Vagina (tissue), 2 donors: ENCODE measurements around the gene INPP4B. TPM values are rescaled to one million over a fixed set of nuclear protein-coding genes. Genes with fewer than 3 reads are reported as not detected.

Experiments used
- DNase-seq, 2 donors: peaks; one replicate each; pipeline ENCODE4 v3.0.0-alpha.2; 2017; ENCODE audit errors: extremely low spot score in 2 of 2
- H3K27ac ChIP-seq: fragments of 200-600 bp; sonication (generic); one replicate; pipeline ENCODE4 v1.5.1; 2019
- H3K27me3 ChIP-seq: fragments of 200-600 bp; sonication (generic); one replicate; pipeline ENCODE4 v1.5.1; 2019
- H3K36me3 ChIP-seq, 2 donors: fragments of 200-600 bp; sonication (generic); one replicate each; pipeline ENCODE4 v1.5.1; 2017 to 2019
- H3K4me1 ChIP-seq: fragments of 200-600 bp; sonication (generic); one replicate; pipeline ENCODE4 v1.5.1; 2019
- H3K4me3 ChIP-seq, 2 donors: fragments of 200-600 bp; sonication (generic); 1 replicate in 1 of 2; 2 replicates in 1 of 2; pipeline ENCODE4 v1.5.1; 2016 to 2019
- H3K9me3 ChIP-seq: fragments of 200-600 bp; sonication (generic); one replicate; pipeline ENCODE4 v1.5.1; 2019
- CTCF ChIP-seq, 3 experiments: fragments of 450-650 bp in 2 of 3; fragments of 200-600 bp in 1 of 3; sonication (generic) in 1 of 3; IDR thresholded peaks; one replicate each; pipeline ENCODE4 v1.5.1; 2017 to 2019; ENCODE audit warnings: antibody characterized with exemption in 3 of 3, mild to moderate bottlenecking in 2 of 3, moderate library complexity in 2 of 3
- POLR2A ChIP-seq, 2 donors: fragments of 450-650 bp; IDR thresholded peaks; one replicate each; pipeline ENCODE4 v1.6.1; 2017; ENCODE audit warnings: antibody characterized with exemption in 2 of 2, mild to moderate bottlenecking in 2 of 2, moderate library complexity in 2 of 2
- POLR2AphosphoS5 ChIP-seq, 2 donors: sonication (generic); formaldehyde crosslinking; IDR thresholded peaks; one replicate each; pipeline ENCODE4 v1.9.0; 2017; ENCODE audit warnings: antibody characterized with exemption in 2 of 2, mild to moderate bottlenecking in 2 of 2, low read depth in 1 of 2; ENCODE audit not compliant: insufficient read depth in 1 of 2
- intact Hi-C: fragments of 100-400 bp; cut with DNase I; formaldehyde crosslinking; loops from one replicate; pipeline ENCODE4 v1.15.1; 2023
- total RNA-seq: library from RNA; depleted of rRNA; stranded (reverse); fragments of >200 nt; gene quantifications from one replicate; pipeline ENCODE4 v1.2.3, GENCODE V29; 2016

The INPP4B gene
- total RNA-seq, 1 donor from 2014 or later = 21.1 TPM

GRCh38 chr4:142363686-142364085, 482.4 kb downstream of the INPP4B start:
- intact Hi-C loops = no loop called here
- TF ChIP-seq POLR2A (IDR thresholded peaks at IDR 0.05) (no peak), POLR2AphosphoS5 (IDR thresholded peaks at IDR 0.05; ENCODE audit: insufficient read depth in 1 of 2, low read depth in 1 of 2) (no peak), CTCF (IDR thresholded peaks at IDR 0.05) (no peak)
- Histone ChIP-seq H3K4me3 (no peak overlapping the region), H3K27ac (no peak overlapping the region), H3K36me3 (no peaks in the 10 kb centered on the region), H3K27me3 (no peaks in the 10 kb centered on the region), H3K4me1 (peaks cover 17% of the 10 kb centered on the region), H3K9me3 (no peaks in the 10 kb centered on the region)
- no peak for DNase-seq

- no peak for DNase-seq
- H3K27me3 ChIP-seq = no peaks in the 10 kb centered on the region
- TF ChIP-seq POLR2AphosphoS5 (IDR thresholded peaks at IDR 0.05; ENCODE audit: insufficient read depth in 1 of 2, low read depth in 1 of 2) (no peak), POLR2A (IDR thresholded peaks at IDR 0.05) (no peak), CTCF (IDR thresholded peaks at IDR 0.05) (no peak)
- H3K4me3 ChIP-seq = no peak overlapping the region
- intact Hi-C loops = no loop called here
- H3K36me3 ChIP-seq = no peaks in the 10 kb centered on the region
- no peak overlapping the region for H3K27ac ChIP-seq
- H3K9me3 ChIP-seq = no peaks in the 10 kb centered on the region
- peaks cover 3% of the 10 kb centered on the region for H3K4me1 ChIP-seq
Measured at GRCh38 chr4:142361981-142362380, 484.1 kb downstream of the INPP4B start.

- Histone ChIP-seq H3K27me3 (no peaks in the 10 kb centered on the region), H3K4me1 (peaks cover 3% of the 10 kb centered on the region), H3K4me3 (no peak overlapping the region), H3K36me3 (no peaks in the 10 kb centered on the region), H3K9me3 (no peaks in the 10 kb centered on the region), H3K27ac (no peak overlapping the region)
- no peak for DNase-seq
- no peak for TF ChIP-seq CTCF (IDR thresholded peaks at IDR 0.05)
- TF ChIP-seq POLR2AphosphoS5 (IDR thresholded peaks at IDR 0.05; ENCODE audit: insufficient read depth in 1 of 2, low read depth in 1 of 2) = no peak
- TF ChIP-seq POLR2A (IDR thresholded peaks at IDR 0.05) = no peak
- intact Hi-C loops = no loop called here
Measured at GRCh38 chr4:142360657-142361056, 485.4 kb downstream of the INPP4B start.

GRCh38 chr4:142358656-142359055, 487.4 kb downstream of the INPP4B start:
- no peaks in the 10 kb centered on the region for H3K36me3 ChIP-seq
- peaks cover 14% of the 10 kb centered on the region for H3K4me1 ChIP-seq
- DNase-seq = no peak
- intact Hi-C loops = loop anchor here (5.0 kb wide), 1 partner anchor 484 kb away; no protein-coding TSS in a partner anchor
- no peak overlapping the region for H3K27ac ChIP-seq
- no peak for TF ChIP-seq POLR2AphosphoS5 (IDR thresholded peaks at IDR 0.05; ENCODE audit: insufficient read depth in 1 of 2, low read depth in 1 of 2)
- no peak for TF ChIP-seq CTCF (IDR thresholded peaks at IDR 0.05)
- TF ChIP-seq POLR2A (IDR thresholded peaks at IDR 0.05) = no peak
- no peak overlapping the region for H3K4me3 ChIP-seq
- no peaks in the 10 kb centered on the region for H3K27me3 ChIP-seq
- no peaks in the 10 kb centered on the region for H3K9me3 ChIP-seq

- Histone ChIP-seq H3K4me3 (no peak overlapping the region), H3K27ac (no peak overlapping the region), H3K9me3 (no peaks in the 10 kb centered on the region), H3K4me1 (peaks cover 21% of the 10 kb centered on the region), H3K27me3 (no peaks in the 10 kb centered on the region), H3K36me3 (no peaks in the 10 kb centered on the region)
- no peak for DNase-seq
- intact Hi-C loops = loop anchor here (5.0 kb wide), 1 partner anchor 486 kb away; no protein-coding TSS in a partner anchor
- TF ChIP-seq POLR2AphosphoS5 (IDR thresholded peaks at IDR 0.05; ENCODE audit: insufficient read depth in 1 of 2, low read depth in 1 of 2) (no peak), CTCF (IDR thresholded peaks at IDR 0.05) (no peak), POLR2A (IDR thresholded peaks at IDR 0.05) (no peak)
Measured at GRCh38 chr4:142356801-142357200, 489.3 kb downstream of the INPP4B start.
